Activated CD8-positive, alpha-beta memory T cell treated with anti-CD3 and anti-CD28 coated beads for 4 hours (primary cell): Measurements from ENCODE around the gene LACTB.
"Not testable (repeated sequence)": the region's sequence is repeated elsewhere in the genome, so short reads cannot be mapped to it uniquely, and the experiment has no call there.

Experiments
- DNase-seq, 2 donors: peaks; one replicate each; pipeline ENCODE4 v3.0.0-alpha.2; 2020; ENCODE audit warnings: low read depth in 2 of 2

LACTB gene

GRCh38 chr15:63089260-63090043, 32.2 kb upstream of the LACTB start:
- no peak for DNase-seq

GRCh38 chr15:63090472-63090871, 31.2 kb upstream of the LACTB start:
- no peak for DNase-seq

GRCh38 chr15:63090887-63091286, 30.8 kb upstream of the LACTB start:
- DNase-seq = no peak

- no peak for DNase-seq
These were observed 29.8 kb upstream of the LACTB start for GRCh38 chr15:63091679-63092446.

GRCh38 chr15:63093486-63094205, 28.0 kb upstream of the LACTB start:
- peak; percentile 33 to 34 for DNase-seq

- no peak for DNase-seq
These were observed 27.1 kb upstream of the LACTB start for GRCh38 chr15:63094495-63094931.

GRCh38 chr15:63096178-63096577, 25.5 kb upstream of the LACTB start:
- DNase-seq = no peak

- DNase-seq = not testable (repeated sequence)
These were observed 22.8 kb upstream of the LACTB start for GRCh38 chr15:63098901-63099300.

- DNase-seq = not testable (repeated sequence)
These were observed 22.1 kb upstream of the LACTB start for GRCh38 chr15:63099581-63099980.

- DNase-seq = no peak
These were observed 18.2 kb upstream of the LACTB start for GRCh38 chr15:63103416-63103815.

GRCh38 chr15:63104727-63105126, 16.9 kb upstream of the LACTB start:
- DNase-seq = no peak

- DNase-seq = not testable (repeated sequence)
These were observed 16.3 kb upstream of the LACTB start for GRCh38 chr15:63105354-63105753.

- DNase-seq = no peak
These were observed 13.6 kb upstream of the LACTB start for GRCh38 chr15:63107895-63108546.

- no peak for DNase-seq
These were observed 12.2 kb upstream of the LACTB start for GRCh38 chr15:63109498-63109897.

- no peak for DNase-seq
These were observed 11.7 kb upstream of the LACTB start for GRCh38 chr15:63109920-63110319.

GRCh38 chr15:63110428-63111026, 11.1 kb upstream of the LACTB start:
- DNase-seq = no peak

- no peak for DNase-seq
These were observed 10.2 kb upstream of the LACTB start for GRCh38 chr15:63111481-63111880.

- no peak for DNase-seq
These were observed 8.8 kb upstream of the LACTB start for GRCh38 chr15:63112871-63113270.

GRCh38 chr15:63114465-63114864, 7.2 kb upstream of the LACTB start:
- DNase-seq = no peak

GRCh38 chr15:63118854-63119253, 2.8 kb upstream of the LACTB start:
- no peak for DNase-seq
